Brain microvascular endothelial cell (primary cell): ENCODE results near the gene RNF212.

Experiments used
- DNase-seq: peaks from one replicate; pipeline ENCODE4 v3.0.0-alpha.2; 2020
- H3K27ac ChIP-seq: fragments of 250-450 bp; sonication (Bioruptor Pico); 2 replicates; pipeline ENCODE4 v1.5.1; 2020; ENCODE audit warnings: mild to moderate bottlenecking, moderate library complexity
- H3K27me3 ChIP-seq: fragments of 250-450 bp; sonication (Bioruptor Pico); replicated peaks from 2 replicates; pipeline ENCODE4 v1.5.1; 2020; ENCODE audit warnings: mild to moderate bottlenecking
- H3K36me3 ChIP-seq: fragments of 250-450 bp; sonication (Bioruptor Pico); replicated peaks from 2 replicates; pipeline ENCODE4 v1.5.1; 2020; ENCODE audit warnings: mild to moderate bottlenecking
- H3K4me3 ChIP-seq: 2 replicates; pipeline ENCODE4 v1.5.1; 2011; ENCODE audit warnings: low read depth, mild to moderate bottlenecking, control low read depth, low read length, moderate library complexity
- in situ Hi-C: cut with HindIII; loops from 2 replicates; pipeline ENCODE4 v1.10.0; 2017; ENCODE audit warnings: low sequenced_read_pairs, low pct_ligation_motif_present
- TF ChIP-seq, protein P1 (sequence below): IDR thresholded peaks from 2 replicates; pipeline ENCODE4 v1.5.1; 2011; ENCODE audit warnings: low read depth, mild to moderate bottlenecking, moderate library complexity, low read length, control low read depth, inconsistent platforms; ENCODE audit errors: missing control alignments

RNF212 gene

DNA sequence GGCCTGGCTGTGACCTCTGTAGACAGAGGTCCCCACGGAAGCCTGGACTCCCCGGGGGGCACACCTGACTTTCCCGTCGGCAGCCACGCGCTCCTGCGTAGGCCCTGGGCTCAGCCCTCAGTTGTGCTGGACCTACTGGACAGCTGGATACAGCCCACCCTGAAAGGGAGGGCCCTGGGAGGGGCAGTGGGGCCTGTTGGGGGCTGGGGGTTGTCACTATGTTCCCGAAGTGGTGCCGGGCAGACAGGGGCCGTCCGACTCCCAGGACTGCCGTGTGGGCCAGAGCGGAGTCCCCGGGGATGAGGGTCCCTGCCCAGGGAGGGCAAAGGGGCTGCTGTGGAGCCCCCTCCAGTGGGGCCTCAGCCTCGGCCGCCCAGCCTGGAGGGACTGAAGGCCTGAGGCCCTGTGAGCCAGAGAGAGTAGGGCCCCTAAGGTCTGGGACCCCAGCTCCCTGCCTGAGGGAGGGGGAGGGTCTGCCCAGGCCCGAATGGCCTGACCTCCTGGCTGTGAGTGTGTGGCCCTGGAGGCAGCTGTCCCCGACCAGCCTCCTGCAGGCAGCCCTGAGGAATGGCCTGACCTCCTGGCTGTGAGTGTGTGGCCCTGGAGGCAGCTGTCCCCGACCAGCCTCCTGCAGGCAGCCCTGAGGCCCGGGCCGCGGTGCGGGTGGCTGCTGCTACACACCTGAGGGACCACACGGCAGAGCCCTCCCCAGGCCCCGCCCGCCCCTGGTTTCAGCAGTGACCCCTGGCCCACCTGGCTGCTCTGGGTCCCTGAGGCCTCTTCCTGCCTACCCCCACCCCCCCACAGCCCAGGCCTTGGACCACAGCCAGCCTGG, 76.2 kb downstream of the RNF212 start:
- H3K36me3 ChIP-seq = no peaks in the 10 kb centered on the region
- H3K4me3 ChIP-seq = no peak overlapping the region
- H3K27me3 ChIP-seq = no peaks in the 10 kb centered on the region
- no peak overlapping the region for H3K27ac ChIP-seq
- DNase-seq = no peak
- TF ChIP-seq, protein P1, sequence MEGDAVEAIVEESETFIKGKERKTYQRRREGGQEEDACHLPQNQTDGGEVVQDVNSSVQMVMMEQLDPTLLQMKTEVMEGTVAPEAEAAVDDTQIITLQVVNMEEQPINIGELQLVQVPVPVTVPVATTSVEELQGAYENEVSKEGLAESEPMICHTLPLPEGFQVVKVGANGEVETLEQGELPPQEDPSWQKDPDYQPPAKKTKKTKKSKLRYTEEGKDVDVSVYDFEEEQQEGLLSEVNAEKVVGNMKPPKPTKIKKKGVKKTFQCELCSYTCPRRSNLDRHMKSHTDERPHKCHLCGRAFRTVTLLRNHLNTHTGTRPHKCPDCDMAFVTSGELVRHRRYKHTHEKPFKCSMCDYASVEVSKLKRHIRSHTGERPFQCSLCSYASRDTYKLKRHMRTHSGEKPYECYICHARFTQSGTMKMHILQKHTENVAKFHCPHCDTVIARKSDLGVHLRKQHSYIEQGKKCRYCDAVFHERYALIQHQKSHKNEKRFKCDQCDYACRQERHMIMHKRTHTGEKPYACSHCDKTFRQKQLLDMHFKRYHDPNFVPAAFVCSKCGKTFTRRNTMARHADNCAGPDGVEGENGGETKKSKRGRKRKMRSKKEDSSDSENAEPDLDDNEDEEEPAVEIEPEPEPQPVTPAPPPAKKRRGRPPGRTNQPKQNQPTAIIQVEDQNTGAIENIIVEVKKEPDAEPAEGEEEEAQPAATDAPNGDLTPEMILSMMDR = no peak
- in situ Hi-C loops = no loop called here

DNA sequence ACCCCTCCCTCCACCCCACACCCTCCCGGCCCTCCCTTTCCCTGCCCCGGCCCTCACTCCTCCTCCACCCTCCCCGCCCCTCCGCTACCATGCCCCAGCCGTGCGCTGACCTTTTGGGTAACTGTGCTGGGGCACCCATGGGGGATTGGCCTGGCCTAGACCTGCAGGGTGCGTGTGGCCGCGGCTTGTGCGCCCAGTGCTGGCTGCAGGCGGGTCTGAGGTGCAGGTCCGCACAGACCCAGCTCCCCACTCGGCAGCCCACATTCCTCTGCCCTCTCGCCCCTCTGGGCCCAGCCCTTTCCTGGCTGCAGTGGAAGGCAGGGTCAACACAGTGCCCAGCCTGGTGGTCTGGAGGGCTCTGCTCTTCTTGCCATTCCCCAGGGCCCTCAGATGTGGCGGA, 77.3 kb downstream of the RNF212 start:
- TF ChIP-seq, protein P1 = no peak
- in situ Hi-C loops = no loop called here
- no peaks in the 10 kb centered on the region for H3K36me3 ChIP-seq
- DNase-seq = no peak
- H3K27ac ChIP-seq = no peak overlapping the region
- no peak overlapping the region for H3K4me3 ChIP-seq
- H3K27me3 ChIP-seq = no peaks in the 10 kb centered on the region

DNA sequence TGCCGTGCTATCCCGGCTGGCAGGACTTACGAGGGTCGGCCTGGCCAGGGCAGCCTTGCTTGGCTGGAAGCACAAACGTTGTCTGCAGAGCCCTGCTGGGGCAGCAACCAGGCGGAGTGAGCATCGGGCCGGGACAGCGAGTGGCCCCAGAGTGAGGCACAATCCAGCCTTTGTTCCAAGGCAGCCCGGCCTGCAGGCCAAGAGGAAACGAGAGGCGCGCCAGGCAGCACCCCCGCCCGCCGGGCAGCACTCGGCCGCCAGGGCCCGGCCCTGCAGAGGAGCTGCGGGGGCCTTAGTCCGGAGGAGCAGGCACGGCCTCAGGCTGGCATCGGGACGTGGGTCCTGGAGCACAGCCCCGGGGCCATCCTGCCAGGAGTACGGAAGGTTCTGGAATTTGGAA, 77.9 kb downstream of the RNF212 start:
- Histone ChIP-seq H3K27me3 (no peaks in the 10 kb centered on the region), H3K27ac (no peak overlapping the region), H3K36me3 (no peaks in the 10 kb centered on the region), H3K4me3 (no peak overlapping the region)
- in situ Hi-C loops = no loop called here
- DNase-seq = no peak
- TF ChIP-seq, protein P1 = no peak

DNA sequence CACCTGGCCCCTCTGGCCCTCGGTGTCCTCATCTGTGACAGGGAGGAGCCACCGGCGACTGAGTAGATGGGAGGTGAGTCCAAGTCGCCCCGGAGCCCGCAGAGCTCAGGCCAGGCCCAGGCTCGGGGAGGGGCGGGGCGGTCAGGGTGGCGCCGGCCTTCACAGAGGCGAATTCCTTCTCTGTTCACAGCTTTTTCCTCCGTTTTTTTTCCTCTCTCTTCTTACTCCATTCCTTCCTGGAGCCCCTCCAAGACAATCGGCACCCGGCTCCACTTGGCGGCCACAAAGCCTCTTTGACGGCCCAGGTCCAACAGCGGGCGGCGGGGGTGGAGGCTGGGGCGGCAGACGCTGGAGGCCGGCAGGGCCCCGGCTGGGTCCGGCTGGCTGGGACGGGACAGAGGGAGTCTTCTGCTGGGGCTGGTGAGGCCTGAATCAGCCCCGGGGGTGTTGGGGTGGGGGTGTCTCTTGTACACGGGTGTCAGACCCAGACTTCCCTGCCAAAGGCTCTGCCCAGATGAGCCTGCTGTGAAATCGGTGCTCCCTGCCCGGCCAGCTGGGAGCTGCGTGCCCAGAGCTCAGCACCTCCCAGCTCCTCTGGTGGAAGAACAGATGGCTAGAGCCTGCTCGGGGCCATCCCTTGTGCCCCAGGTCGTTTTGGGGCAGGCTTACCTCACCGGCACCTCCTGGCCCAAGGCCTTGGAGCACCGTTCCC, 79.4 kb downstream of the RNF212 start:
- TF ChIP-seq, protein P1 = no peak
- no peak overlapping the region for H3K27ac ChIP-seq
- no peaks in the 10 kb centered on the region for H3K36me3 ChIP-seq
- DNase-seq = no peak
- in situ Hi-C loops = no loop called here
- H3K27me3 ChIP-seq = no peaks in the 10 kb centered on the region
- H3K4me3 ChIP-seq = no peak overlapping the region

DNA sequence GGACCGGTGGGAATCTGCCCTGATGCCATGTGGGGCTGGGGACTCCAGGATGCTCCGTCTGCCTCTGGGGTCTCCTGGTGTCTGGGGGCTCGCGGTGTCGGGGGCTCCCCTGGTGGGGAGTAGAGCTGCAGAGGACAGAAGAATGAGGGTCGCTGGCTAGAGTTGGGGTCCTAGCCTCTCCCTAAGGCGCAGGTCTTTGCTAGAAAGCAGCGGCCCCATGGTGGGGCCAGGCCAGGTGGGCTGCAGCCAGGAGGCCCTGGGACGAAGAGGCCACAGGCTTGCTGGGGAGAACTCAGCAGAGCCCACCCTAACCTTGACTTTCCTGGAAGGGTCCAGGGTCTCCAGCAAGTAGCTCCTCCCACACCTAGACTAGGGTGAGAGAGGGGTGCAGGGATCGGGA, 80.5 kb downstream of the RNF212 start:
- in situ Hi-C loops = no loop called here
- Histone ChIP-seq H3K36me3 (no peaks in the 10 kb centered on the region), H3K4me3 (no peak overlapping the region), H3K27ac (no peak overlapping the region), H3K27me3 (no peaks in the 10 kb centered on the region)
- no peak for DNase-seq
- TF ChIP-seq, protein P1 = no peak
